Subcutaneous adipose tissue (tissue), 4 donors: ENCODE measurements around the gene CDH22. TPM values are rescaled to one million over a fixed set of nuclear protein-coding genes. Genes with fewer than 3 reads are reported as not detected.

ENCODE experiments used
- CTCF ChIP-seq: fragments of 450-650 bp; IDR thresholded peaks from one replicate; pipeline ENCODE4 v1.5.1; 2016; ENCODE audit warnings: low read depth, mild to moderate bottlenecking, control low read depth, antibody characterized with exemption, moderate library complexity
- total RNA-seq, 4 donors: library from RNA; depleted of rRNA; stranded (reverse); fragments of >200 nt; gene quantifications; one replicate each; pipeline ENCODE4 v1.1.0, GENCODE V29; 2016

The CDH22 gene
- total RNA-seq, 4 donors from 2014 or later = not detected

- no peak for TF ChIP-seq CTCF
Measured at GRCh38 chr20:46228670-46229069, 79.6 kb downstream of the CDH22 start.

- TF ChIP-seq CTCF = no peak
Measured at GRCh38 chr20:46227272-46227767, 81.0 kb downstream of the CDH22 start.

- TF ChIP-seq CTCF = no peak
Measured at GRCh38 chr20:46226602-46227001, 81.7 kb downstream of the CDH22 start.

GRCh38 chr20:46222521-46223007 is 85.7 kb downstream of the CDH22 start:
- no peak for TF ChIP-seq CTCF

GRCh38 chr20:46221256-46221833 is 87.0 kb downstream of the CDH22 start:
- no peak for TF ChIP-seq CTCF

GRCh38 chr20:46220455-46221207 is 87.7 kb downstream of the CDH22 start:
- no peak for TF ChIP-seq CTCF

- TF ChIP-seq CTCF = no peak
Measured at GRCh38 chr20:46219920-46220319, 88.4 kb downstream of the CDH22 start.
